ENCODE measurements around the gene GJA9.

GRCh38 chr1:38852780-38853179 is 28.6 kb downstream of the GJA9 start:
- TF ChIP-seq CTCF (IDR thresholded peaks at IDR 0.05), result no peak
- no peak for TF ChIP-seq POLR2A (IDR thresholded peaks at IDR 0.05)

Measured in Peyer's patch (tissue), 4 donors.